Mesodermal cell (in vitro differentiated cells): ENCODE data around the gene EDRF1. TPM values are rescaled to one million over a fixed set of nuclear protein-coding genes. Genes with fewer than 3 reads are reported as not detected.

ENCODE experiments used
- H3K27ac ChIP-seq: 2 replicates; pipeline ENCODE4 v1.7.0; 2013; ENCODE audit warnings: mild to moderate bottlenecking, low read depth, low read length, moderate library complexity; ENCODE audit not compliant: severe bottlenecking
- H3K36me3 ChIP-seq: 2 replicates; pipeline ENCODE4 v1.7.1; 2013; ENCODE audit warnings: mild to moderate bottlenecking, low read length, moderate library complexity; ENCODE audit not compliant: control insufficient read depth, insufficient read depth
- H3K4me1 ChIP-seq: one replicate; pipeline ENCODE4 v1.7.1; 2013; ENCODE audit warnings: mild to moderate bottlenecking, low read length; ENCODE audit not compliant: insufficient read depth, control insufficient read depth, poor library complexity, severe bottlenecking
- H3K4me3 ChIP-seq: 2 replicates; pipeline ENCODE4 v1.7.0; 2013; ENCODE audit warnings: low read length, control low read depth, mild to moderate bottlenecking; ENCODE audit not compliant: insufficient read depth, poor library complexity, severe bottlenecking; ENCODE audit errors: extremely low read depth
- H3K9me3 ChIP-seq: 2 replicates; pipeline ENCODE4 v1.7.1; 2013; ENCODE audit warnings: mild to moderate bottlenecking, low read length, moderate library complexity; ENCODE audit not compliant: control insufficient read depth
- WGBS, 2 experiments: methylation state at CpG; one replicate each; pipeline ENCODE4 v1.1.5; 2013; ENCODE audit warnings: missing lambda C conversion rate in 2 of 2; ENCODE audit not compliant: insufficient coverage in 2 of 2; 5-methylcytosine and 5-hydroxymethylcytosine counted together
- polyA plus RNA-seq, 2 experiments: library from polyadenylated mRNA; stranded (reverse); fragments of 50-300 nt; gene quantifications; one replicate each; pipeline ENCODE4 v1.2.3, GENCODE V29; 2013

The EDRF1 gene, protein sequence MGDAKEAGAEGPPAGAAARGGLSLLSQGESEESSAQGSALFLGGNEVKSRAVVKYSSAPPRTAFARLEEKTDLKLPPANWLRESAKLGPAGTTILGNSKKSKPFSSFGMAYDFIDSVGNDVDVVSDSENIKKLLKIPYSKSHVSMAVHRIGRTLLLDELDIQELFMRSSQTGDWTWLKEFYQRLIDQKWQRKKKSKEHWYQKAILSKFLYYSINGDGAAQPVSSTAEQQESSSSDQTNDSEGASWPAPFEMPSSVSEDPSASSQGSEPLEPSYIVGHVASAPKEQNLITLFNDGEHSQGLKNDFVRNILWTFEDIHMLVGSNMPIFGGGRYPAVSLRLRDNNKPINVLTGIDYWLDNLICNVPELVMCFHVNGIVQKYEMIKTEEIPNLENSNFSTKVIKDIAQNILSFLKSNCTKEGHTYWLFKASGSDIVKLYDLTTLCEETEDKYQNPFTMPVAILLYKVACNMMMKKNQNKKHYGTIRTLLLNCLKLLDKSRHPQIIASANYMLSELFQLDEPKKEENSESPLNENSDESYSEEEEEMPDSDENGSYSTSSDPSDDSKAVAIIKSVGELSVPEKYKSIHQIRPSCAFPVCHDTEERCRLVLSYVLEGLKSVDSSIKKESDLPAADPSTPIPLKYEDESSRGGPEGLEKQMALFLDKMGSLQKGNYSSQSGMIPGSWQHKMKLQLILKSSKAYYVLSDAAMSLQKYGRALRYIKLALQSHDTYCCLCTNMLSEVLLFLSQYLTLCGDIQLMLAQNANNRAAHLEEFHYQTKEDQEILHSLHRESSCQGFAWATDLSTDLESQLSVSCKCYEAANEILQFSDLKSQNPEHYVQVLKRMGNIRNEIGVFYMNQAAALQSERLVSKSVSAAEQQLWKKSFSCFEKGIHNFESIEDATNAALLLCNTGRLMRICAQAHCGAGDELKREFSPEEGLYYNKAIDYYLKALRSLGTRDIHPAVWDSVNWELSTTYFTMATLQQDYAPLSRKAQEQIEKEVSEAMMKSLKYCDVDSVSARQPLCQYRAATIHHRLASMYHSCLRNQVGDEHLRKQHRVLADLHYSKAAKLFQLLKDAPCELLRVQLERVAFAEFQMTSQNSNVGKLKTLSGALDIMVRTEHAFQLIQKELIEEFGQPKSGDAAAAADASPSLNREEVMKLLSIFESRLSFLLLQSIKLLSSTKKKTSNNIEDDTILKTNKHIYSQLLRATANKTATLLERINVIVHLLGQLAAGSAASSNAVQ
- 22.7 TPM for polyA plus RNA-seq (2013, experiment 1 of 2)
- polyA plus RNA-seq (2013, experiment 2 of 2): 21.9 TPM

DNA sequence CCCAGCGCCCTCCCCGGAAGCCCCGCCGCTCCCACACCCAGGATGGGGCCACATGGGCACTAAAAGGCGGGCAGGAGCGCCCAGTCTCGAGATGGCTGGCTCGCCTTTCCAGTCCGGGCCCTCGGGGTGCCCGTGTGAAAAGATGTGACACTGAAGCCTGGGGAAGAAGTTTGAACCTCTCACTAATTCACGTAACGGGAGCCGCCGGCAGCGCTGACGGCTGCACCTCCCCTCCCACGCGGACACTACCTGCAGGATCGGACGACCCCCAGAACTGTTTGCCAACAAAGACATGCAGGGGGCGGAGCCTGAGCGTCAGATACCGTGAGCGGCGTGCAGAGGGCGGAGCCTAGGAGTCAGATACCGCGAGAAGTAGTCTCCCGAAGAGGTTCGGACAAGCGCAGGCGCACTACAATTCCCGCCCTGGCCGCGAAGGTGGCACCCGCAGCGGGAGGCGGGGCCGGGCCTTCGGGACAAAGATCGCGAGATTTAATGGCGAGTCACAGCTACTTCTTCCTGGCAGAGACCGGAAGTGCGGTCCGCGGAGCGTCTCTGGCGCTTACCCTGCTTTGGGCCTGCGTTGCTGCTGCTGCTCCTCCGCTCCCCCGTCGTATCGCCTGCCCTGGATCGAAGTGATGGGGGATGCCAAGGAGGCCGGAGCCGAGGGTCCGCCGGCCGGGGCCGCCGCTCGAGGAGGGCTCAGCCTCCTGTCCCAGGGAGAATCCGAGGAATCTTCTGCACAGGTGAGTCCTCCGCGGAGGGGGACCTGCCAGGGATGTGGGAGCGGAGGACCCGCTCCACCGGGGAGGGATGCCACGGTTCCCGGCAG is at the start of gene EDRF1:
TSS of gene EDRF1 (plus strand) at position 537 of the 829 bp plus-strand sequence. CDS start at position 636, 99 bp downstream.
- H3K4me3 ChIP-seq: peak within 1 kb of the TSS; percentile 99
- no peaks in the 10 kb centered on the region for H3K4me1 ChIP-seq
- H3K27ac ChIP-seq: peak within 1 kb of the TSS; percentile 87
- peaks cover 31% of the 10 kb centered on the region for H3K36me3 ChIP-seq
- no peaks in the 10 kb centered on the region for H3K9me3 ChIP-seq
- 0% methylated on average over 61 to 62 of the region's 72 CpGs for WGBS, 2 experiments

DNA sequence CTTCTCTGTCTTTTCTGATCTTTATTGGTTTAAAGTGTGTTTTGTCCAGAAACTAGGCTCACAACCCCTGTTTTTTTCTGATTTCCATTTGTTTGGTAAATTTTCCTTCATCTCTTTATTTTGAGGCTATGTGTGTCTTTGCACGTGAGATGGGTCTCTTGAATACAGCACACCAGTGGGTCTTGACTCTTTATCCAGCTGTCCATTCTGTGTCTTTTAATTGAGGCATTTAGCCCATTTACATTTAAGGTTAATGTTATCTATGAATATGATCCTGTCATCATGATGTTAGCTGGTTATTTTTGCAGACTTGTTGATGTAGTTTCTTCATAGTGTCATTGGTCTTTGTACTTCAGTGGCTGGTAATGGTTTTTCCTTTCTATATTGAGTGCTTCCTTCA is 46.6 kb upstream of the EDRF1 start:
- Histone ChIP-seq H3K4me3 (no peak overlapping the region), H3K36me3 (no peaks in the 10 kb centered on the region), H3K9me3 (no peaks in the 10 kb centered on the region), H3K27ac (no peak overlapping the region), H3K4me1 (no peaks in the 10 kb centered on the region)
- WGBS, 2 experiments: 80% methylated on average over 1 of the region's 1 CpG; no CpG with 5 or more reads in 1 of the 2 experiments

DNA sequence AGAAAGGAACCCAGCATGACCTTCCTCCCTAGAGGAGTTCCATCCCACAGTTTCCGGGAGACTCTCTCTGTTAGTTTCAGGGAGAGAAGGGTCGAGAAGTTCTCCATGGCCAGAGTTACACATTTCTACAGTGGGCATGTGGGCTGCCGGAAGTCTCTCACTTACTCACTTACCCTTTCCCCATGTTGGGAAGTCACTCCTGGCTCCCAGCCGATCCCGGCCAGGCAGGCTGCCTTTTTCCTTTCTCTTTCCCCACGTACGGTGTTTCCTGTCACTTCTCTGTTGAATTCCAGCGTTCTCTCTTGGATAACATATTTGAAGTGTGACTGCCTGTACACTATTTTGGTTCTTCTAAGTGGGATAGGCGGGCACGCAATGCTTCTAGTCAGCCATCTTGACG is 40.1 kb upstream of the EDRF1 start:
- H3K9me3 ChIP-seq: no peaks in the 10 kb centered on the region
- WGBS, 2 experiments: 92 to 93% methylated on average over 7 to 8 of the region's 11 CpGs
- no peak overlapping the region for H3K27ac ChIP-seq
- no peaks in the 10 kb centered on the region for H3K36me3 ChIP-seq
- H3K4me1 ChIP-seq: no peaks in the 10 kb centered on the region
- no peak overlapping the region for H3K4me3 ChIP-seq

DNA sequence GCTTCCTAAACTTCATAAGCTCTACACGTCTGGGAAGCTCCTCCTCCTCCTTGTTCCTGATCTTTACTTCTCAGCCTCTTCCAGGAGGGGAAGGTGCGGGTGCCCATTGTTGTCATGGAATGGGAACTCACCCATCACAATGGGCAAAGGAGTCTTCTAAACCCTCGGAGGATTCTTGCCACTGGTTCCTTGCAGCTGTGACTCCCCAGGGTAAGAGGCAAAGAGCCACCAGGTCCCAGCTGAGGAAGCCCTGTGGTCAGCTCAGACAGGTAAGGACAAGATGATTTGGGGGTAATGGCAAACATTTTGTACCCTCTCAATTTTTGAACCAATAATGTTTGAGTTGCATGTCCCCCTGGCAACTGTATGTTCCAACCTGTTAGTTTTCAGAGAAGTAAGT is 36.4 kb upstream of the EDRF1 start, which contains the start of gene TEX36:
TSS of gene TEX36 (minus strand) at position 101 of the 400 bp plus-strand sequence. CDS start 174 bp downstream, outside the sequence.
- H3K4me3 ChIP-seq: no peak within 1 kb of the TSS
- 76 to 79% methylated on average over 2 to 3 of the region's 3 CpGs for WGBS, 2 experiments
- no peaks in the 10 kb centered on the region for H3K9me3 ChIP-seq
- H3K4me1 ChIP-seq: no peaks in the 10 kb centered on the region
- H3K36me3 ChIP-seq: no peaks in the 10 kb centered on the region
- no peak within 1 kb of the TSS for H3K27ac ChIP-seq

DNA sequence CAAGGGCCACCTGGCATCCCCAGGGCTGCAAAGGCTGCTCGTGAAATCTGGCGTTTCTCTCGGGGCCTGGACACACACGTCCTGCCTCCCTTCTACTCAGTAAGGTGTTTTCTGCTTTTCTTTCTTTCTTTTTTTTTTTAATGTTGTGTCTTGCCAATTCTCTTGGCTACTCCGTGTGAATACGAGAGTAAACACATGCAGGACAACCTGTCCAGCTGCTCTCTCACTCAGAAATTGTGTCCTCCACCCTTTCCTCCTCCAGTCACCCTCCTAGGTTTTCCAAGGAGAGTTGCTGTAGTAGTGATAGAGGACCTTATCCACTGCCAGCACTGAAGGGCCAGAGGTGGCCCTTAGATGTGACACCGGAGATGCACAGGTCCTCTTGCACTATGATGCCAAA is 35.7 kb upstream of the EDRF1 start:
- H3K27ac ChIP-seq: no peak overlapping the region
- H3K4me3 ChIP-seq: no peak overlapping the region
- H3K4me1 ChIP-seq: no peaks in the 10 kb centered on the region
- H3K36me3 ChIP-seq: no peaks in the 10 kb centered on the region
- no peaks in the 10 kb centered on the region for H3K9me3 ChIP-seq
- WGBS, 2 experiments: 86 to 93% methylated on average over 1 to 4 of the region's 7 CpGs

DNA sequence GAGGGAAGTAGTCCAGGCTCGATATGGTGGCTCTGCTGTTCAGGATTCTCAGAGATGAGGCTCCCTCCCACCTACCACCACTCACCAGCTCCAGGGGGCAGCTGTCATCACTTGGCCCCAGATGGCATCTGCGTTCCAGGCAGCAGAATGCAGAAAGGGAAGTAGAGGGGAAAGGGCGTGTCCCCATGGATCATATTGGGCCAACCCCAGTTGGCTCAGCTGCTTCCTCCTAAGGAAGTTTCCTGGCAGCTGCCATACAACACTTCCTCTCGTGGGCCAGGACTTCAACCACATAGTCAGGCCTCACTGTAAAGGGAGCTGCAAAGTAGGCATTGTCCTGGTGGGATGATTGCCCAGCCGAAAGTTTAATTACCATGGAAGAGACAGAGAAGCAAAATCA is 34.9 kb upstream of the EDRF1 start:
- Histone ChIP-seq H3K36me3 (no peaks in the 10 kb centered on the region), H3K4me3 (no peak overlapping the region), H3K4me1 (no peaks in the 10 kb centered on the region), H3K27ac (no peak overlapping the region), H3K9me3 (no peaks in the 10 kb centered on the region)
- 80 to 89% methylated on average over 3 to 4 of the region's 5 CpGs for WGBS, 2 experiments

DNA sequence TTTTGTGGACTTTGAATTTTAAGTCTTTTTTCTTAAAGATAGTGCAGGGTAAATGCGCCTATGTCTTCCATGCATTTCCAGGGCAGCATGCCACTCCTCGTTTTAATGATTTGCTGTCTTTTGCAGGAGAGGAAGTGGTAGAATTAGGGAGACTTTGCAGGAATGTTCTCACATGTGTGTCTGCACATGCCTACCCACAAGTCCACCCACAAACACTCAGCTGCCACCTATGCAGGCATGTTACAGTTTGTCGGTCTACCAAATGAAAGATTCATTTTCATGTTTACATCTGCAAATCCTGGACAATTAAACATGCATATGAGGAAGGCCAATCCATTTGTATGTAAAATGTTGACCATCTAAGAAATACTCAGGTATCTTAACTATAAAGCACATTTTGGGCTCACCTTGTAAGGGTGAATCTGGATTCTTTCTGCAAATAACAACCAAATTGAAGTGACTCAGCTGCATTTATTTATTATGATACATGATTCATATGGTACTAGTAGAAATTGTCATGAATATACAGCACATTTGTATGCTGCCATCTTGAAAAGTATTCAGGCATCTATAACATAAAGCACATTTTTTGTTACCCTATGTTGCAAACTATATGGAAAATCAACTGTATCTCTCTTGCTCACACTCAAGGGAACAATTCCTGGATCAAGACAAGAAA is 31.9 kb upstream of the EDRF1 start:
- H3K27ac ChIP-seq: no peak overlapping the region
- H3K36me3 ChIP-seq: no peaks in the 10 kb centered on the region
- no peaks in the 10 kb centered on the region for H3K4me1 ChIP-seq
- no peak overlapping the region for H3K4me3 ChIP-seq
- H3K9me3 ChIP-seq: no peaks in the 10 kb centered on the region
- 100% methylated on average over 2 of the region's 3 CpGs; no CpG with 5 or more reads in 1 of the 2 experiments for WGBS, 2 experiments

DNA sequence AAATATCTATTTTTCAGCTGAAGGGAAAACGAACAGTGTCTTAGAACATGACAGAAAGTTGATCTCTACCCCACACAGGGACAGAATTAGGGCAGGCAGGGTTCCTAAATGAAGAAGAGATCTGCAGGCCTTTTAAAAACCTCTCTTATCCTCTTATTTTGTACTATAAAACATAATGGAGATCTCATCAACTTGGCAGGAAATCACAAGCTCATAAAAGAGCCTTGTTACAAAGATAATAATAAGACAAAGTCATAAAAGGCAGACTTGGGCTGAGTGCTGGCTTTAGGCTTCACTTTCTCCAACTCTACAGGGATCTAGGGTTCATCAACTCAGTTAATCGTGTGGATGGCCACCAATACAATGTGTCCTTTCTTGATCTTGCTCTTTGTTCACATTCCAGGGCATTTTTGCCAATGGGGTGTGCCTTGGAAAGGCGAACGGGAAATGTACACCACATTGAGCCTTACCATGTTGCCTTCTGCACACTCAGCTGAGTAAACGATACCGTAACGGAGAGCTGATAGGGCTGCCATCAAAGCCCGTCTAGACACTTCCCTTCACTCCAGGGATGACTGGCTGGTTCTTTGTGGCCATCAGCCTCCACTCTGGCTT is 29.4 kb upstream of the EDRF1 start:
- Histone ChIP-seq H3K4me1 (peaks cover 4% of the 10 kb centered on the region), H3K4me3 (no peak overlapping the region), H3K27ac (no peak overlapping the region), H3K9me3 (no peaks in the 10 kb centered on the region), H3K36me3 (no peaks in the 10 kb centered on the region)
- 94 to 98% methylated on average over 7 of the region's 8 CpGs for WGBS, 2 experiments
